GM18909 (cell line): ENCODE results near the gene MYL12B.
"Not testable (repeated sequence)": the region's sequence is repeated elsewhere in the genome, so short reads cannot be mapped to it uniquely, and the experiment has no call there.

Experiments
- ATAC-seq: cut with Tn5 transposase; IDR thresholded peaks from one replicate; pipeline ENCODE4 v1.9.1; 2021; ENCODE audit warnings: mild to moderate bottlenecking; ENCODE audit not compliant: unreplicated experiment, poor library complexity

MYL12B gene

DNA sequence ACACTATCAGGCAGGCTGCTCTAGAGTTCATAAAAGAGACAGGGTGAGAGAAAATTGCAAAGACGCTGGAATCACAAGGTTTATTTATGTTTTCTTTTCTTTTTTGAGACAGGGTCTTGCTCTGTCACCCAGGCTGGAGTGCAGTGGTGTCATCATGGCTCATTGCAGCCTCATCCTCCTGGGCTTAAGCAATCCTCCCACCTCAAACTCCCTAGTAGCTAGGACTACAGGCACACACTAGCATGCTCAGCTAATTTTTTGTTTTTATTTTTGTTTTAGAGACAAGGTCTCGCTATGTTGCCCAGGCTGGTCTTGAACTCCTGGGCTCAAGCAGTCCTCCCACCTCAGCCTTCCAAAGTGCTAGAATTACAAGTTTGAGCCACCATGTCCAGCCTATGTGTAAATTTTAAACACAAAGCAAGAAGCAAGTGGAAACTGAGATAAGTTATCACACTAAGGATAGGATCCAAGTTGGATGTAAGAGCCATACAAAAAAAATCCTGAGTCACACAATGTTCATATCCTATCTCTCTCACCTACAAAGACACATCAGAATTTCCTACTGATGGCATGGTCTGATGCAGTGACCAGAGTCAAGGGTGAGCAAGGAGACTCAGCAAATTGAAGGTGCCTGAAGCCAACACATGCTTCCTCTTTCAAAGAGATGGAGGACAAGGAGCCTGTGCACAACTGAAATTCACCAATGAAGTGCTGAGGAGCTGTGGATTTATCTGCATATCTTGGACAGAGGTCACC is 31.4 kb downstream of the MYL12B start:
- no peak for ATAC-seq

DNA sequence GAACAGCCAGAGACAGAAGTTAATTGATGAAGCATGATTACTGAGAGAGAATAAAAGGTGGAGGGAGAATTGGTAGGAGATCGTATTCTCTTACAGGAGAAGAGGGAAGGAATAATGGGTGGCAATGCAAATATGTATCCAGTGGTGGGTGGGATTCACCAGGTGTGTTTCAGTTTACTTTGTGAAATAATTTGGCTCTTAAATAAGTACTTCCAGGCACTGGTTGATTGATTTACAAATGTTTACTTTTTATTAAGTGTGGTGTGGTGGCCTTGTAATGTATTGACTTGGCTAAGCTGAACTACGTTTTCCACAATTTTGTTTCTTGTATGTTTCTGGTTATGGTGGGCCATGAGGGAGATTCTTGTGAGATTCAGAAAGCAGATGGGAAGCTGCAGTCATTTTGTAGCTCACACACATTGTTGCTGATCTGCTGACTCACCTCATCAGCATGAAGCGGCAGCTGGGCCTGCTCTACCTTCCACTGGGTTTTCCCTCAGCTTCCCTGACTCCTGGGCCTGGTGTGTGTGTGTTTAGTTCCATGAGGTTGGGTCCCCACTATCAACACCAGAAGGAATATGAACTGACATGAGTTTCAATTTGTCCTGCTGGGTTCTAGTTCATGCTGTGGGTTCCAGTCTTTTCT is 32.6 kb downstream of the MYL12B start:
- ATAC-seq = no peak

DNA sequence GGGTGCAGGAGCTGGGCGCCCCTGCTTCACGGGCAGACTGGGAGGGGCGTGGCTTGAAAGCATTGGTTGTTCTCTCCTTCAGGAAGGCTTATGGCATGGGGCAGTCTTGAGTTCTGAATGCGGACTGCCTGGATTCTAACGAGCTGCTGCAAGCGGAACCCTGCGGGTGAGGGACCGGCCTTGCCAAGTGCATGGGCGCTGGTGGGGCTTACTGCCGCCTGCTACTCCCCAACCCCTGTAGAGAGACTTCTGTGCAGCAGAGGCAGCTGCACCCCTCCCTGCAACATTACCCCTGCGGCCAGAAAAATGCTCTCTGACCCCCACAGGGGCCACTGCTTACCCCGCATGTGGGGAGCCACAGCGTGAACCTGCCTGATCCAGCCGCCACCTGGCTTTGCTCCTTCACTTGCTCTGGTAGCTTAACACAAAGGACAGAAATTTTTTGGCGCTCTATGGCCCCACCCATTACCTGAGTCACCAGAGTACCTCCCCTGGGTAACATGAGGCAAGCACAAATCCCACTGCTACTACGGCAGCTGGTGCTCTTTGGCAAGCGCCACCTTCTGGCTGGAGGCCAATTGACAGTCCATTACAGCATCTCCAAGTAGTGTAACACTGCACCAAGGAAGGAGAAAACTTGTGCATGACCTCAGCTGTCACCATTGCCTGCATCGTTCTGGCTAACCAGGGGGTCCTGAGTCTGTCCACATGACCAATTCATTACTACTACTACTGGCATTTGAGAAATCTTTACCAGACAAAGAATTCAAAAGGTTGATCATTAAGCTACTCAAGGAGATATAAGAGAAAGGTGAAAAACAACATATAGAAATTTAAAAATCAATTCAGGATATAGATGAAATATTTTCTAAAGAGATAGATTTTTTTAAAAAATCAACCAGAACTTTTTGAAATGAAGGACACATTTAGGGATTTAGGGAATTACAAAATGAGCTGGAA is 35.4 kb downstream of the MYL12B start:
- ATAC-seq = peak; percentile 100

DNA sequence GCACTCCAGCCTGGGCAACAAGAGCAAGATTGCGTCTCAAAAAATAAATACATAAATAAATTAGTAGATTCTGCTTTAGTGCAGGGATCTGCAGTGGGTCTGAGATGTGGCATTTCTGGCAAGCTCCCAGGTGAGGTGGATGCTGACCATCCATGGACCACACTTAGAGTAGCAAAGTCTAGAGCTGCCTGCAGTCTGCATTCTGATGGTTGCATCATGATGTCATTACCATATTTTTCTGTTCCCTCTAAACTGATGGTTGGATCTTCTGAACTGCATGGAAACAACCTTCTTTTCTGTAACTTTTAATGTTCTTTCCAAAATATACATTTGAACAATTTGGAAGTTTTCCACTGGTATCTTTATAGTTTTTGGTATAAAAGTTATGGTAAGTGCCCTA is 42.9 kb downstream of the MYL12B start:
- ATAC-seq = no peak

DNA sequence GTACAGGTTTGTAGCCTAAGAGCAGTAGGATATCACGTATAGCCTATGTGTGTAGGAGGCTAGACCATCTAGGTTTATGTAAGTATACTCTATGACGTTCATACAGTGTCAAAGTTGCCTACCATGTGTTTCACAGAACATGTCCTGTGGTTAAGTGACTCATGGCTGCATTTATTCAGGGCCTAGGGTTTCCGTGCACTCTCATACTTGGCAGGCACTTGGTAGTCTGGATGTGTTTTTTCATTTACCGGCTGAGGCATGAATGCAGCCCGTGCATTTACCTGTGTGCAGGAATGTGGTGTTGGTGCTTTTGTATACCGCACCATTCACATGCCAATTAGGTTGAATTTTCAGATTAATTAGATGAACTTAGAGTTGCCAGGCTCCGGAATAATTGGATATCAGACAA is 43.4 kb downstream of the MYL12B start:
- no peak for ATAC-seq

DNA sequence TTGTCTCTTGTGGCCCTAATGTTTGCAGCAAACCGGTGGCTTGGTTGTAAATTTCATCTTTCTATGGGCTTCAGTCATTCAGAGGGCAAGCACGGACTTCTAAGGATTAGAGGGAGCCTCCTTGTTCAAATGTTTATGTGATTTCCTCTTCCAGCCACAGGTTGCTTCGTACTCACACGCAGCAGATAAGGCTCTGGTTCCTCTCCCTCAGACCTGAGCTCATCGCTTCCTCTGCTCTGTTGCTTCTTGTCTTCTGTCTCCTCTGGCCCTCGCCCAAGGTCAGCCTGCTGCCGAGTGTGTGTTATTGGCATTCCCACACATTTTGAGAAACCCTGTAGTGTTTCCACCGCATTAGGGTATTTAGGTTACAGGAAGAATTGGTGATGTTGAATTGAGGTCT is 44.0 kb downstream of the MYL12B start:
- no peak for ATAC-seq

DNA sequence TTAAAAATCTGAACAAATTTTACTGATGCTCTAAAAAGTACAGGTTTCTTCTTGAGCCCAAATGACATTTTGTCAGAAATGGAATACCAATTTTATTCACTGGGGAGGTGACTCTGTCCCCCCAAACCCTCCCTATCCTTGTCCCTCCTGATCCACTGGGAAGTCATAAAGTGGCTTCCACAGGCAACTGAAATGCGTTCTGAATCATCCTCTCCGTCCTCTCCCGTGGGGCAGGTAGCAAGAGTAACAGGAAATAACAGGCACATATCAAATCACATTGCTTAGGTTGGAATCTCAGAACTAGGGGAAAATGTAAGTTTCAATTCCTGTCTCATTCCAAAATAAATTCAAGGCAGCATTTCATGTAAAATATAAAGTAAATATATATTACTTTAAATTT is 44.5 kb downstream of the MYL12B start:
- no peak for ATAC-seq

DNA sequence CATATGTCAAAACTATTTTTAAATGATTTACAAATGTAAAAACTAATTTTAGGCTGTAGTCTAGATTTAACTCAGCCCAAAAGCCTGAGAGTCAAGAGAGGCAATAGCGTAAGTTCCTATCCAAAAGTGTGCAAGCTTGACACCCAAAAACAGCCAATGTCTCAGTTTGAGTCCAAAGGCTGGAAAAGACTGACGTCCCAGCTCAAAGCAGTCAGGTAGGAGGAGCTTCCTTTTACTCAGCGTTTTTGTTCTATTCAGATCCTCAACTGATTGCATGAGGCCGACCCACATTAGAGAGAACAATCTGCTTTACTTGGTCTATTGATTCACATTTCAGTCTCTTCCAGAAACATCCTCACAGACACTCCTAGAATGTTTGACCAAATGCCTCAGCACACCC is 51.8 kb downstream of the MYL12B start:
- no peak for ATAC-seq

DNA sequence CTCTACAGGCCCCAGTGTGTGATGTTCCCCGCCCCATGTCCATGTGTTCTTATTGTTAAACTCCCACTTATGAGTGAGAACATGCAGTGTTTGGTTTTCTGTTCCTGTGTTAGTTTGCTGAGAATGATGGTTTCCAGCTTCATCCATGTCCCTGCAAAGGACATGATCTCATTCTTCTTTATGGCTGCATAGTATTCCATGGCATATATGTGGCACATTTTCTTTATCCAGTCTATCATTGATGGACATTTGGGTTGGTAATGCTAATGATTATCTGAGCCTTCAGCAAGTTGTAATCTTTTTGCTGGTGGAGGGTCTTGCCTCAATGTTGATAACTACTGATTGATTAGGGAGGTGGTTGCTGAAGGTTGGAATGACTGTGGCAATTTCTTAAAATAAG is 53.4 kb downstream of the MYL12B start:
- ATAC-seq = not testable (repeated sequence)

DNA sequence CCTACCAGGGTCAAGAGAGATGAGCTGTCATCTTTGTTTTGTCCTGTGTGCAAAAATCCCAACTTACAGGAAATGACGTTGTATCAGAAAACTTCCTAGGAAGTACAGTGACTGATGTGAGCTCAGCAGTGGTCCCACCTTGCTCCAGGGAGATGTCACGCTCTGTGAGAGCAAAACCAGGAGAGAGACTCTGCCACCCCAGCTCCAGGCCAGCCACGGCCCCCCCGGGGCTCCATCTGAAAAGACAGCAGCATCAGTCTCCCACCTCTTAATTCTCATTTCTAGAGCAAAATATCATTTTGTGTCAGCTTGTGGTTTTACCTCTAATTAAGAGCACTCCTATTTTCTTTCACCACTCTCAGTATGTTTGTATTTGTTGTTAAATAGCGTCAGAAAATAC is 57.5 kb downstream of the MYL12B start:
- no peak for ATAC-seq

DNA sequence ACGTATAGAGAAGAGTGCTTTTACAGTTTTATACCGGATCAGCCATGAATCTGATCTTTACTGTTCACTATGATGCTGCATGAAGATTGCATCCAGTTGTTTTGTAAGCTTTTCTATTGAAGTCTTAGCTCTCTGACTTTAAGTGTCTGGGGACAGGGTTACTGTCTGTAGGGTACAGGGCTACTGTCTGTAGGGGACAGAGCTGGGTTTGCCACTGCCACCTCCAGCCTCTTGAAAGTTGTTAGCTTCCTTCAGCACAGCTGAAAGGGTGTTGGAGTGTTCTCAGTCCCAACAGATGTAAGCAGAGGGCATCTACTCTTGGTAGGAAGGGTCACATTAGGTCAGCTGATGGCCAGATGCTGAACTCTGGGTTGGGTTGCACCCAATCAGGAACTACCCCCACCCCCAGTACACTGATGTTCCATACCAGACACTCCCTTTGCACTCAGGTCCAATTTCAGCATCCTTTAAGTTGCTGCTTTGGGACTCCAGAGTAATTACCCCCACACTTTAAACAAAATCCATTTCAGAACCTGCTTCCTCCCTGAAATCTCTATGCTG is 58.0 kb downstream of the MYL12B start:
- no peak for ATAC-seq

DNA sequence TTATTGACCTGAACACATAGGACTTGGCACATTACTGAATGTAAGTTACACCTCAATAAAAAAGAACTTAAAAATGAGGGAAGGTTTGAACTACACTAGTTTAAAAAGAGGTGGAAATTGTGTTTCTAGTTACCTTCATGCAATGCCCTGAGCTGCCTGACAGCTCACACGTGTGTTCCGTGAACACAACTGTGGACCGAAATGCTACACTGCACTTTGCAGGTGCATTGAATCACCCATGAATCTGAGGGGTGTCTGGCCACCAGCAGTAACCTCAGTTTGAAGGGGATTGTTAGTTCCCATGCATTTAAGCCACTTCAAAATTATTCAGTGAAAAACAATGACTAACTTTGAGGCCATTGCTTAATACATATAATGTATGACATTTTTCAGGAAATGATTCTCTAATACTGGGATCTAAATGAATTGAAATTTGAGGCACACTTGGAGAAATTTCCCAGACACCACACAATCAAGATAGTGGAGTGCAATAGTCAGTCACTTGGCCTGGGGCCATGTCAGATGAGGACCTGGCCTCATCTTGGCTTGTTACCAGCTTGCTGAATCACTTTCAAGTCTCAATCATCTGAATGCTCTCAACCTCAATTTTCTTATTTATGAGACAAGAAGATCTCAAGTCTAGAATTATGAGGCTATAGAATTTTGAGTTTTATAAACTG is 59.3 kb downstream of the MYL12B start:
- ATAC-seq = no peak

DNA sequence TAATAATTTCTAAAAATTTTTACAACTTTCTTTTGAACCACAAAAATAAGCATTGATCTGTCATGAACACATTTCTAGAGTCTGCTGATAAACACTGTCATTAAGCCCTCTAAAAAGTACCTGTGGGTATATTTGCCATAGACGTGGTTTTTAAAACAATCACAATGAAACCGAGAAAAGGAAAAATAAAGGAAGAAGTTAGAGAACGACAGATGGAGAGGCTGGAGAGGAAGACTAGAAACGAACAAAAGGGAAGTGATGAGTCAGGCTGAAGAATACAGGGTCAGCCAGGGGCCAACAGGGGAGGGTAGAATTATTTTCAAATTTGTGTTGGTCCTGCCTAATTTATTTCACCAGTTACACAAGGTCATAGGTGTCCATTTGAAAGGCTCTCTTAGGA is 62.0 kb downstream of the MYL12B start:
- peak; percentile 44 for ATAC-seq
